ENCODE data around the gene IPO4.
"Not testable (repeated sequence)": the region's sequence is repeated elsewhere in the genome, so short reads cannot be mapped to it uniquely, and the experiment has no call there.

The IPO4 gene

DNA sequence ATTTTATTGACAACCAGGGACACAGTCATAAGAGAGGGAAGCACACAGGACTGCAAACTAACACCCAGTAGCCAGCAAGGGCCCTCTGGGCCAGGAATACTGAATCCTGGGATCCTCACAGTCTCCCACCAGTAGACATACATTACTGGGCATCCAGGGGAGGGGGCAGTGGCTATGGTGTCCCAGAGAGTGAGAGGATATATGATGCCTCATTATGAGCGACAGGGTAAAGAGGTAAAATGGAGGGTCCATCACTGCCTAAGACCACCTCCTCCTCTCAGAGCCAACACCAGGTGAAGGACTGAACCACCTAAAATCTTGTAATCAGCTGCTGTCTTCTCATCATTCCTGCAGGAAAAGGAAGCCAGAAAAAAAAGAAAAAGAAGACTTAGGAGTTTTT is 28.3 kb upstream of the IPO4 start:
- not testable (repeated sequence) for DNase-seq (ENCODE audit: low read depth in 2 of 2)

DNA sequence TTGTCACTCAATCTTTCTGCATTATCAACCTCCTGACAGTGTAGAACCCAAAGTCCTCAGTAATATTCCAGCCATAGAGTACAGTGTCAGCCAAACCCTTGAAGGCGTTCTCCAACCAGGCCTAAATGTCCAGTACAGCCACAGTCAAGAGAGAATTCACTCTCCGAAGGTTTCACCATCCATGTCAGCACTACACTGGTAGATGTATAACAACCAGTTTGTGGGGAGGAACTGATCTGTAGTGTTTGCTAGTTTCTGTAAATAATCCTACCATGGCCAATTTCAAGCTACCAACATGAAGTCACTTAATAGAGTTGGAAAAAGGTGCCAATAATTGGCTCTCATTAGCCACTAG is 27.7 kb upstream of the IPO4 start:
- no peak for DNase-seq (ENCODE audit: low read depth in 2 of 2)

DNA sequence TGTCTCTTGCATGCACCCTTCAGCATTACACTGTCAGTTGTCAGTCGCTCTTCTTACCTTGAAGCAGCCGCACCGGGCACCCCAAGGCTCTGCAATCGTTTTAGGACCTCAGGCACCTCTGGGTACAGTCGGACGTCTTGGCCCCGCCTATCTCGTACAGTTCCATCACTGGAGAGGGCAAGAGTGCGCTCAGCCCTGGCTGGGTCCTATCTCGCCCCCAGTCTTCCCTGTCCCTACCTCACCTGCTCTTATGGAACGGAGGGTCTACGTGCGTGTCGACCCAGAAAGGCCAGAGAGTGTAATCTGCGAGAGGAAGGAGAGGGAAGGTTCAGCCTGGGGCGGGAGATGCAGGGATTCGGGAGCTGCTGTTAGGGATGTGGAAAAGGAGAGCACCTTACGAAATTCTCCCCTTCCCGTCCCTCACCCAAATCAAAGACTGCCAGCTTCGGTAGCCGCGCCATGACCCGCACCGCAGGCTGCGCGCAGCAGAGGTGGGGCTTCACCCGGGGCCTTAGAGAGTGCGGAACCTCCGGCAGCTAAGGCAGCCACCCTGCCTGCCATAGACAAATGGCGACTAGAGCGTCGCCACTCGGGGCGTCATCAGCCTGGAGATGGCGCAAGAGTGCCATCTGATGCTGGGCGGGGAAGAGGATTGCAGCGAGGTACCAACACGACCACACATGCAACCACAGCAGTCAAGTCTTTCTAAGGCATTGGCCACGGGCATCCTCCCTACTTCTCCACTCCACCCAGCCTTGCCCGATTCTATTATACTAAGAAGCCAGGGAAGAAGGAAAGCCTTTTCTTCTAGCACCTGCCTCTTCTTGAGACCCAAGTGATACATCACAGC is 27.1 kb upstream of the IPO4 start, which contains the start of gene MDP1:
MDP1 (minus strand) TSS at position 572 of the 850 bp plus-strand sequence; CDS start at position 461, 111 bp downstream.
- peak; percentile 68 to 77 for DNase-seq (ENCODE audit: low read depth in 2 of 2)

DNA sequence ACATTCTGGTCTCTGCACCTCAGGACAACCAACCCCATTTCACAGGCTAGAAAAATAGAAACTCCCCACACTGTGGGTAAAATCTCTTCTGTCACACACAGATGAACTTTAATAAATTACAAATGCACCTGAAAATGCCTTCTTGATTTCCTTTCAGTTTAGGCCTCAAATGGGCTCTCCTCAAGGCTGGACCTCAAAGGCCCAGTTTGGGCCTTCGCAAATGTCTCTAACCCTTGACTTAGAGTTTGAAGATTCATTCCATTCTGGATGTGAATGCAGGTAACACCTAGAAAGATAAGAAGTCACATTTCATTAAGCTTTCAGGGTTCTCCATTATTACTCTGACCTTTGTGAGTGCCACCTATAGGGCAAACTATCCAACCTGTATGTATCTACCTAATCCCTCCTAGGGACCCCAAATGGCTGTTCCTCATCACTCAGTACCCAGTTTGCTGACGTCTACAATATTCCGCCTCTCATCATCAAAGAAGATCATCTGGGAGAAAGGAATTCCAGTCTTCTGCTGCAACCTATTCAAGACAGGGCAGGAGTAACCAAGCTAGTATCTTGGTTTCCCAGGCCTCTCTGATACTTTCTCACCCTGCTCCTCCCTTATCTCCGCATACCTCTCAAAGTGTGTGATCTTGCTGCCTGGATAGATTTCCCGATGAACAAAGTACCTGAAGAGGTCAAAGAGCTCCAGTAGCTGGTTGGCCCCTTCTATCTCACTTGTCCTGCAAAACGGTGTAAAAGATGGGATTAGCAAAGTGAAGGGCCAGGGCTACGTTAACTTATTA is 25.4 kb upstream of the IPO4 start:
- DNase-seq (ENCODE audit: low read depth in 2 of 2), result no peak

DNA sequence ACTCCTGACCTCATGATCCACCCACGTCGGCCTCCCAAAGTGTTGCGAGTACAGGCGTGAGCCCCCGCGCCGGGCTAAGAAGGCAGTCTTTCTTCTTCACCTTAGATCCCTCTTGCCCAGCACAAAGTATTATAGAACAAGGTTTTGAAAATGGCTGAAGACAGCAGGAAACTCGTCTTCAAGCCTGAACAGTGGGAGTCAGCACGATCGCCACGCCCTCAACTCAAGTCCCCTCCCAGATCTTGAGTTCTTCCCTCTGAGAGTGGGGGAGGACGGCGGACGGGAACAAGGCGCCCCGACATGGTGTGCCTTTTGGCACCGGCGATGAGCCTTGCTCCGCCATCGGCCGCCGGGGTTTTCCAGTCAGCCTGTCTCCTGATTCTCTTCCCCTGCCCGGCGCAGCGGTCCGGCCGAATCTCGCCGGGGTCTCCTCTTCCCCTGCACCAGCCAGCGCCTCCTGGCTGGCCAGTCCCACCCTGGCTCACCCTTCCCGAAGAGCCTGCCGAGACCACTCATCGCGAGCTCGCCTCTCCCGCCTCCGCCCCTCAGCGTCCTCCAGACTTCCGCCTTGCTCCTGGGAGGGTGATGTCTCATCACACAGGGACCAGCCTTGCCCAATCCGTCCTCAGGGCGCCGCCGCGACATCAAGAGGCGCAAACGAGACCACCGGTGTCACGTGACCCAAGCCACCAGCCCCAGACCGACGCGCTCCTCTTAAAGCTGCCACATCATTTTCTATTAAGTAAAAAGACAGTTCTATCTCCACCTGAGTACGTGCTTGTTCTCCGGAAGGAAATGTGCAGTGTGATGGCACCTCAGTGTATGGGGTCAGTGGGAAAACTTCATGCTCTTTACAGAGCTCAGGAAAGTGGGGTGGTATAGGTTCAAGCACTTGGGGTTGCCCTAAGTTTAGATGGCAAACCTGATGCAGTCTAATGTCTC is 24.6 kb upstream of the IPO4 start, which contains the start of gene CHMP4A:
CHMP4A (minus strand) TSS at position 565 of the 942 bp plus-strand sequence; CDS start at position 516, 49 bp downstream.
- DNase-seq (ENCODE audit: low read depth in 2 of 2), result peak; percentile 92 to 95

DNA sequence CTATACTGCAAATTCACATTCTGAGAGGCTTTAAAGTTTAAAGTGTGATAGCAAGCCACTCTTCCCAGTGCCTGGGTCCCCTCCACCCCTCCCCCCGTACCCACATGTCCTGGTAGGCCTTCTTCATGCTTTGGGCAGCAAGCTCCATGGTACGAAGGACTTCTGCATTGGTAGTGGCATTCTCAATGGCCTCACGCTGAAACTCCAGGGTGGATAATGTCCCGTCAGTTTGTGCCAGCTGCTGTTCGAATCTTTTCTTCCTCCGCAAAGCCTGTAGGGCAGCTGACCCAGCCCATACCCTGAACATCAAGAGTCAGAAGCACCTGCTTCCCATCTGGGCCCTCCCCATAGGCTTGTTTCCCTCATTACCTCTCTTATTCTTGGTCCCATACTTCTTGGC is 22.7 kb upstream of the IPO4 start:
- DNase-seq (ENCODE audit: low read depth in 2 of 2), result no peak

DNA sequence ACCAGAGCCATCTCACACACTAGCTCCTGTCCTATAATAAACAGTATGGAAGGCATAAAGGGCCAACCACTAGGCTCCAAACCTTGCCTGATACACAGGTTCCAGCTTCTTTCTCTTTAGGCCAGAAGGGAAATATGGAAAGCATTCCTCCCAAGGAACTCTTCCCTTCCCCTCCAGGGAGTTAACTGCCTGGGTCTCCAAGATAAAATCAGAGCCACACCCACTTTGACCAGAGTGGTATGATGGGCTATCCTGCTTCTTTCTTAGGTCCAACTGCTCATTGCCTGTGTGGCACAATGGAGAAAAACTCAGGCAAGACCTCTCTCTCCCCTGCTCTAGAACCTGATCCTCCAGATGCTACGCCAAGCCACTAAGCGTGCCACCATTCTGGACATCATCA is 19.0 kb upstream of the IPO4 start:
- DNase-seq (ENCODE audit: low read depth in 2 of 2), result no peak

DNA sequence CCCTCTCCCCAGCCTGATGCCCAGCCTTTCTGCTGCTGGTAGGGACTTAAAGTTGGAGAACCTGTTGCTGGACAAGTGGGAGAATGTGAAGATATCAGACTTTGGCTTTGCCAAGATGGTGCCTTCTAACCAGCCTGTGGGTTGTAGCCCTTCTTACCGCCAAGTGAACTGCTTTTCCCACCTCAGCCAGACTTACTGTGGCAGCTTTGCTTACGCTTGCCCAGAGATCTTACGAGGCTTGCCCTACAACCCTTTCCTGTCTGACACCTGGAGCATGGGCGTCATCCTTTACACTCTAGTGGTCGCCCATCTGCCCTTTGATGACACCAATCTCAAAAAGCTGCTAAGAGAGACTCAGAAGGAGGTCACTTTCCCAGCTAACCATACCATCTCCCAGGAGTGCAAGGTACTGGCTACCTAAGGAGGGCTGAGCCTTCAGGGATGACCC is 18.5 kb upstream of the IPO4 start:
- no peak for DNase-seq (ENCODE audit: low read depth in 2 of 2)

DNA sequence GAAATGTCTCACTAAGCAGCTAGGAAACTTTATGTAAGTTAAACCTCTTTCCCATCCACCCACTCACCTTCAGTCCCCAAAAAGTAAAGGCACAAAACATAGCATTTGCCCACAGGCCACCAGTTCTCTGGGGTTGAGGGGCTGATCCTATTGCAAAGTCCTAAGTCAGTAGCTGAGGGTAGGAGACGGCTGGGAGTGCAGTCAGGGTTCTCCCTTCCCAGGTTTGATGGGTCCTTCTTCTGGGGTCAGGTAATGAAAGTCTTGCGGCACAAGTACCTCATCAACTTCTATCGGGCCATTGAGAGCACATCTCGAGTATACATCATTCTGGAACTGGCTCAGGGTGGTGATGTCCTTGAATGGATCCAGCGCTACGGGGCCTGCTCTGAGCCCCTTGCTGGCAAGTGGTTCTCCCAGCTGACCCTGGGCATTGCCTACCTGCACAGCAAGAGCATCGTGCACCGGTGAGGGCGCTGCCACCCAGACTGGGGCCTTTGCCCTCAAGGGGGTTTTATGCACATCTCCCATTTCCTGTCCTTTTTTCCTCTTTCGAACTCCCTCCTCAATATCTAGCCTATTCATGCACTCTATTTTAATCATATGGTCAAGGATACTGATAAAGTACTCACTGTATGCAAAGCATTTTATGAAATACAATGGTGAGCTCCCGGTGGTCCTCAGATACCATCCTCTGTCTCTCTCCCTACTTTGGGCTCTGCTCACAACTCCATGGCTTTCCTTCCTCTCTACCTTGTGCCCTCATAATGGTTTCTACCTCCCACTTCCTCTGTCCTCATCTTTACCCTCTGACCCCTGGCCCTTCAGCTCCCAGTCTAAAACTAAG is 17.9 kb upstream of the IPO4 start:
- no peak for DNase-seq (ENCODE audit: low read depth in 2 of 2)

DNA sequence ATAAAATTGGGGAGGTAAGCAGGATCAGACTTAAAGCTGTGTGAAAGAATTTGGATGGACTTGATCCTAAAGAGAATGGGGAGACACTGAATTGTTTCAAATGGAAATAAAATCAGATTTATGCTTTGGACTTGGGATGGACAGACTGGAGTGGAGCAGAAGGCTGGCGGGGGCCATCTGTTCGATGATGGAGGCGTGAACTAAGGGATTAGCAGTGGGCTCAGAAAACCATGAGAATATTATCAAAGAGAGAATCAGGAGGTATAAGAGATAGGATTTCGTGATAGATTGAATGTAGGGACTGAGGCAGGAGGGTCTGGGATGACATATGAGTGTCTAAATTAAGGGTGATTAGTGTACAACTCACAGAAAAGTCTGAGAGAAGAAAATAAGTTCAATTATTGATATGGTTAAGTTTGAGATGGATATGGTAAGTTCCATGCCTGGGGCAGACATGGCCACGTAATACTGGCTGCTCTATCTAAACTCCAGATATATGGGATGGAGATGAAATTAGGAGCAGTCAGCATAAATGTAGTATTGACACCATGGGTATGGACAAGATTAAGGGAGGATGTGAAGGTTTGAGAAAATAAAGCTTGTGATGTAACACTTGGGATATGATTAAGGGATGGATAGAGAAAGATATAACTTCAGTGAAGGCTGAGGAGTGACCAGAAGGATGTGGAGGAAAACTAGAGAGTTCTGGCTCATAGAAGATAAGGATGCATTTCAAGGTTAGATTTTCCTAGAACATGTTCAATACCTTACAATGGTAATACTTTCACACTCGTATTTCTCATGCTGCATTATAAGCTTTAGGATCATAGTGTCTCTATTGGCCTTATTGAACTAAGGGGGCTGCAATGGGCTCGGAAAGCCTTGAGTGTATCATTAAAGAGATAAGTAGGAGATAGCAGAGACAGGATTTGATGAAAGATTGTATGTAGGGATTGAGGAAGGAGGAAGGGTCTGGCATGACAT is 15.8 kb upstream of the IPO4 start:
- no peak for DNase-seq (ENCODE audit: low read depth in 2 of 2)

DNA sequence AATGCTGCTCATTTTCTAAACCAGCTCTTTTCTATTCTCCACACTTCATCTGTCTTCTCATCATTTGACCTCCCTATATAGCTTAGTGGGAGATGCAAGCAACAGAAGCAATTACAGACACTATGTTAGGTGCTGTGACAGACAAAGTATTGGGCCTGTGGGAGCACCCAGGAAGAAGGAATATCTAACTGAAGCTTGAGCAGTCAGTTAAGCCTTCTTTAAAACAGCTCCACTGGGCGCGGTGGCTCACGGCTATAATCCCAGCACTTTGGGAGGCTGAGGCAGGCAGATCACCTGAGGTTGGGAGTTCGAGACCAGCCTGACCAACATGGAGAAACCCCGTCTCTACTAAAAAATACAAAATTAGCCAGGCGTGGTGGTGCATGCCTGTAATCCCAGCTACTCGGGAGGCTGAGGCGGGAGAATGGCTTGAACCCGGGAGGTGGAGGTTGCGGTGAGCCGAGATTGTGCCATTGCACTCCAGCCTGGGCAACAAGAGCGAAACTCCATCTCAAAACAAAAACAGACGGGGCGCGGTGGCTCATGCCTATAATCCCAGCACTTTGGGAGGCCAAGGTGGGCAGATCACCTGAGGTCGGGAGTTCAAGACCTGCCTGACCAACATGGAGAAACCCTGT is 14.8 kb upstream of the IPO4 start:
- not testable (repeated sequence) for DNase-seq (ENCODE audit: low read depth in 2 of 2)

DNA sequence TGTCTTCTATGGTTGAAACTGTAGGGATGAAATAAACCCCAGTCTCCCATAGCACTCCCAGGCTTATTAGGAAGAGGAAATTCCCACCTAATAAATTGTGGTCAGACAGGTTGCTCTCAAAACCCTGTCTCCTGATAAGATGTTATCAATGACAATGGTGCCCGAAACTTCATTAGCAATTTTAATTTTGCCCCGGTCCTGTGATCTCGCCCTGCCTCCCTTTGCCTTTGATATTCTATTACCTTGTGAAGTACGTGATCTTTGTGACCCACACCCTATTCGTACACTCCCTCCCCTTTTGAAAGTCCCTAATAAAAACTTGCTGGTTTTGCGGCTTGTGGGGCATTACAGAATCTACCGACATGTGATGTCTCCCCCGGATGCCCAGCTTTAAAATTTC is 13.9 kb upstream of the IPO4 start:
- DNase-seq (ENCODE audit: low read depth in 2 of 2), result not testable (repeated sequence)

DNA sequence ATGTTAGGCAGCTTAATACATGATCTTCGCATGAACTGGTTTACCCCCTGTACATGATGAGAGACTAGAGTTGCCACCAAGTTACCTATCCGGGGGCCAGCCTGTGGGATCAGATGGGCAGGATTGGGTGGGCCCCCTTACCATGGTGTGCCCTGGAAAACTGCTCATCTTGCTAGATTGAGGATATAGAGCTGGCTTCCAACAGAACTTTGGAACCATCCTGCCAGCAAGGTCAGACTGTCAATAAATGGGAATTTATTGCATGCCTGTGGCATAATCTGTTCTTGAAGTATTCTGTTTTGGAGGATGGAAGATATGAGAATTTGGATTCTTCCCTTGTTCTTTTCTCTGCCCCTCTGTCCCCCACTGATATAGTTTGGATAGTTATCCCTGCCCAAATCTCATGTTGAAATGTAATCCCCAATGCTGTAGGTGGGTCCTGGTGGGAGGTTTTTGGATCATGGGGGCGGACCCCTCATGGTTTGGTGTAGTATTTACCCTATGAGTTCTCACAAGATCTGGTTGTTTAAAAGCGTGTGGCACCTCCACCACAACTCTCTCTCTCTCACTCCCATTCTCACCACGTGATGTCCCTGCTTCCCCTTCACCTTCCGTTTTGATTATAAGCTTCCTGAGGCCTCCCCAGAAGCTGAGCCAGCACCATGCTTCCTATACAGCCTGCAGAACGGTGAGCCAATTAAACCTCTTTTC is 10.4 kb upstream of the IPO4 start:
- no peak for DNase-seq (ENCODE audit: low read depth in 2 of 2)

DNA sequence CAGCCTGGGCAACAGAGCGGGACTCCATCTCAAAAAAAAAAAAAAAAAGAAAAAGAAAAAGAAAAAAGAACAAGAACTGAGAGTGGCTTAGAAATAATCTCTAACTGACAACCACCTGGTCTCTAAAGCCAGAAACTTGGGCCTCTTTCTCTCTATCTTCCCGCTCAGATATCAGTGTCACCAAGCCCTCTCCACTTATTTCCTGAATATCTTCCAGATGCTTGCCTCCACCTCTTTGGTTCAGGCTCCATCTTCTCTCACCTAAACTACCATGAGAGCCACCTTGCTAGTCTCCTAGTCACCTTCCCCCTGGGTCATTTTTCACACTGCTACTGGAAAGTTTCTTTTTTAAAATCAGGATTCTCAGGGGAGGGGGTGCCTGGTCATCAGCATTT is 8.4 kb upstream of the IPO4 start:
- DNase-seq (ENCODE audit: low read depth in 2 of 2), result no peak

DNA sequence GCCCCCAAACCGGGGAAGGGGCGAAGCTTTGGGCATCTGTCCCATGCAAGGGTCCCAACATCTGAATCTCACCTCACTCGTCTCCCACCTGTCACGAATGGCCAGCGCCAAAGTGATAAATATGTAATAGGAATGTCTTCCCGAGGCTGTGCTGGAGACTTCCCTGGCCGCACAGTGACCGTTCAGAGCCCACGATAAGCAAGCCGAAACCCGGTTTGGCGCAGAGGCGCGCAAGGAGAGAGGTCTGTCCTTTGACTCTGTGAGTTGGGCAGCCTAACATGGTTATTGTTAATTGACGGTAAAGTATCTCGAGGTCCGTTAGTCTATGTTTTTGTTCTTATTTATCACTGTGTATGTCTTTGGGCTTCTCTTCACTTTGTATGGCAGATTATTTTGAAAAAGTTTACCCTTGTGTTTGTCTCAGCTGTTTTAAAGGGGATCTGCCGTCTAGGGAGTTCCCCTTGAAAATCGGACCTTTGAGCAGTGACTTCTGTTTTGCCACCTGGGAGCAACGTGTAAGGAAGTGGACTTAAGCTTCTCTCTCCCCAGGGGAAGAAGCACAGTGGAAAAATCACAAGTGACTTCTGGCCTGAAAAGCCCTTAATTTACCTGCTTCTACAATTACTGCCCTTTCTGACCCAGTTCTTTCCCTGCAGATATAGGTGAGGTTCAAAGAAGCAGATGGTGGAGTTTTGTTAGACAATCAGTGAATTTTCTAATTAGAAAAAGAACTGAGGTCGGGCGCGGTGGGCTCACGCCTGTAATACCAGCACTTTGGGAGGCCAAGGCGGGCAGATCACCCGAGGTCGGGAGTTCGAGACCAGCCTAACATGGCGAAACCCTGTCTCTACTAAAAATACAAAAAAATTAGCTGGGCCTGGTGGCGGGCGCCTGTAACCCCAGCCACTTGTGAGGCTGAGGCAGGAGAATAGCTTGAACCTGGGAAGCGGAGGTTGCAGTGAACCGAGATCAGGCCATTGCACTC is 7.7 kb upstream of the IPO4 start:
- DNase-seq (ENCODE audit: low read depth in 2 of 2), result no peak

DNA sequence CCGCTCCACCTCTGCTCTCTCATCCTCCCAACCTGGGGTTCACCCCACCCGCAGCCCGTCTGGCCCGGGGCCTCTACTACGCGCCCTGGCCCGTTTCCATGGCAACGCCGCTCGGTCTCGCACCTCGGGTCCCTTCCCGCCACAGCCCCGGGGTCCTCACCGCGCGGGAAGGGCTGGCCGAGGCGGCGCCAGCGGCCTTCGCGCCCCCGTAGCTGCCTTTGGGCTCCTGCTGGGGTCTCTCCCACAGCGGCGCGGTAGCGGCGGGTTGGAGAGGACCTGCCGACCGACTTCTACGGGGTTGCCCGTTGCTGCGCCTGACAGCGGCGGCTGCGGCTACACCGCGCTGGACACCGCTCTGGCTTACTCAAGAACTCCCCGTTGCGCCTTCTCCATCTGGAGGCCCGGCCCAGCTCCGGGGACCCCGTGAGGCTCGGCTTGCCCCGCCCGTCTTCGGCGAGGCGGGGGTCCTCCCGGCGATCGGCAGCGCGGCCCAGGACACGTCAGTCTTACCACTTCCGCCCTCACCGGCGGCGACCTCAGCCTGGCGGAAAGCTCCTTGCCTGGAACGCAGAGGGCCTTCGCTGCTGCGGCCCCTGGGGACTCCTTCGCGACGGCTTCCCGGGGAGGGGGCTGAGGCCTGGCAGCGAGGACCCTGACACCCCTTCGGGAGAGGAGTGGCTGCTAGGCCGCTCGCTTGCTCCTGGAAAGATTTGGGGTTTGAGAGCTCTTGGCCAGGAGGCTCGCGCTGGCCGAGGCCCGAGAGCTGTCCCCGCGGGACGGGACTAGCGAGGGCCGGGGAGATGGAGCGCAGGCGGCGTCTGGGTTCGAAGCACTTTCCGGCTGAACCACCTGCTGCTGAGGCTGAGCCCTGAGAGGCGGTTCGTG is 6.8 kb upstream of the IPO4 start, which contains the start of gene TM9SF1:
TM9SF1 (minus strand) TSS at position 256 of the 885 bp plus-strand sequence. CDS start 422 bp downstream, outside the sequence.
- peak; percentile 78 to 79 for DNase-seq (ENCODE audit: low read depth in 2 of 2)

Data from stimulated activated CD4-positive, alpha-beta T cell treated with anti-CD3 and anti-CD28 coated beads, Interleukin-12 subunit alpha, Interleukin-12 subunit beta, amount 100 ng/mL, for 24 hours (primary cell).